ENCODE results near the gene CFAP100. TPM values are rescaled to one million over a fixed set of nuclear protein-coding genes. Genes with fewer than 3 reads are reported as not detected.

Gene CFAP100
- total and polyA plus RNA-seq, 9 of the 15 experiments (the other 6 are each of a cell fraction or from before 2014, with no cell fraction given), result not detected

- H3K27ac ChIP-seq (ENCODE audit: extremely low read depth, low read depth, low read length), result no peak overlapping the region
- POLR2A ChIA-PET, result interaction anchor here (0.7 kb wide), 1 partner anchor 9 kb away, joined by 3 read pairs; no protein-coding TSS in a partner anchor
- DNase-seq (ENCODE audit: extremely low read depth in 1 of 4, low spot score in 3 of 4) (no peak), ATAC-seq (no peak), FAIRE-seq (no peak)
- no peaks in the 10 kb centered on the region for H3K9me1 ChIP-seq (ENCODE audit: control insufficient read depth, insufficient read depth, low read length)
- no peak overlapping the region for H3K4me3 ChIP-seq
- intact Hi-C loops (cut with micrococcal nuclease), result no loop called here
- BruUV-seq (replicated peaks), result no TSS peak
- H2AFZ ChIP-seq (ENCODE audit: low read depth, low read length), result no peak overlapping the region
- no peaks in the 10 kb centered on the region for H3K79me2 ChIP-seq (ENCODE audit: control insufficient read depth, insufficient read depth, low read length)
- no peaks in the 10 kb centered on the region for H4K20me1 ChIP-seq (replicated peaks; ENCODE audit: control insufficient read depth, insufficient read depth, low read length)
- no peak overlapping the region for H3K4me2 ChIP-seq (ENCODE audit: insufficient read depth, low read length)
- no peaks in the 10 kb centered on the region for H3K9me3 ChIP-seq (replicated peaks; ENCODE audit: control insufficient read depth, insufficient read depth, low read depth, low read length)
- no peaks in the 10 kb centered on the region for H3K4me1 ChIP-seq (replicated peaks in 1 of 2; ENCODE audit: control insufficient read depth in 2 of 2, insufficient read depth in 2 of 2, low read length in 2 of 2)
- CTCF ChIA-PET (ENCODE audit: low intra/inter-chr PET ratio), result no interaction called here
- in situ Hi-C loops (cut with MboI), result no loop called here
- 5% methylated on average over 5 of the region's 5 CpGs for WGBS (ENCODE audit: insufficient coverage, low coverage, missing lambda C conversion rate)
- H3K36me3 ChIP-seq (ENCODE audit: control insufficient read depth, insufficient read depth, low read length), result no peaks in the 10 kb centered on the region
- H3K27me3 ChIP-seq (ENCODE audit: control insufficient read depth in 2 of 2, insufficient read depth in 2 of 2, low read length in 2 of 2), result peaks cover 2 to 32% of the 10 kb centered on the region in 2 experiments; a peak in 4 of 5 replicates
- H3K9ac ChIP-seq (ENCODE audit: insufficient read depth in 1 of 2, low read depth in 2 of 2, low read length in 2 of 2), result no peak overlapping the region
- TF ChIP-seq ZBTB7A (IDR thresholded peaks at IDR 0.05; ENCODE audit: borderline replicate concordance, control insufficient read depth, low read depth, low read length) (no peak), CEBPG (CRISPR knock-in tag; IDR thresholded peaks at IDR 0.05) (no peak), CEBPG (tag; conservative IDR thresholded peaks at IDR 0.05 in 1 of 2, IDR thresholded peaks at IDR 0.05 in 1 of 2) (no peak), E2F5 (CRISPR knock-in tag; IDR thresholded peaks at IDR 0.05) (no peak), ZNF165 (CRISPR knock-in tag; IDR thresholded peaks at IDR 0.05; ENCODE audit: borderline replicate concordance) (no peak), MAX (CRISPR knock-in tag; IDR thresholded peaks at IDR 0.05) (no peak), SRSF9 (IDR thresholded peaks at IDR 0.05; ENCODE audit: borderline replicate concordance, low read depth, low read length) (no peak), ZNF324 (CRISPR knock-in tag; IDR thresholded peaks at IDR 0.05) (no peak), FOXM1 (IDR thresholded peaks at IDR 0.05; ENCODE audit: low read depth) (no peak), FOXM1 (CRISPR knock-in tag; IDR thresholded peaks at IDR 0.05; ENCODE audit: low read depth) (no peak), DNMT1 (IDR thresholded peaks at IDR 0.05) (no peak), LCOR (CRISPR knock-in tag; IDR thresholded peaks at IDR 0.05) (no peak)
- TF ChIP-seq, protein P1, sequence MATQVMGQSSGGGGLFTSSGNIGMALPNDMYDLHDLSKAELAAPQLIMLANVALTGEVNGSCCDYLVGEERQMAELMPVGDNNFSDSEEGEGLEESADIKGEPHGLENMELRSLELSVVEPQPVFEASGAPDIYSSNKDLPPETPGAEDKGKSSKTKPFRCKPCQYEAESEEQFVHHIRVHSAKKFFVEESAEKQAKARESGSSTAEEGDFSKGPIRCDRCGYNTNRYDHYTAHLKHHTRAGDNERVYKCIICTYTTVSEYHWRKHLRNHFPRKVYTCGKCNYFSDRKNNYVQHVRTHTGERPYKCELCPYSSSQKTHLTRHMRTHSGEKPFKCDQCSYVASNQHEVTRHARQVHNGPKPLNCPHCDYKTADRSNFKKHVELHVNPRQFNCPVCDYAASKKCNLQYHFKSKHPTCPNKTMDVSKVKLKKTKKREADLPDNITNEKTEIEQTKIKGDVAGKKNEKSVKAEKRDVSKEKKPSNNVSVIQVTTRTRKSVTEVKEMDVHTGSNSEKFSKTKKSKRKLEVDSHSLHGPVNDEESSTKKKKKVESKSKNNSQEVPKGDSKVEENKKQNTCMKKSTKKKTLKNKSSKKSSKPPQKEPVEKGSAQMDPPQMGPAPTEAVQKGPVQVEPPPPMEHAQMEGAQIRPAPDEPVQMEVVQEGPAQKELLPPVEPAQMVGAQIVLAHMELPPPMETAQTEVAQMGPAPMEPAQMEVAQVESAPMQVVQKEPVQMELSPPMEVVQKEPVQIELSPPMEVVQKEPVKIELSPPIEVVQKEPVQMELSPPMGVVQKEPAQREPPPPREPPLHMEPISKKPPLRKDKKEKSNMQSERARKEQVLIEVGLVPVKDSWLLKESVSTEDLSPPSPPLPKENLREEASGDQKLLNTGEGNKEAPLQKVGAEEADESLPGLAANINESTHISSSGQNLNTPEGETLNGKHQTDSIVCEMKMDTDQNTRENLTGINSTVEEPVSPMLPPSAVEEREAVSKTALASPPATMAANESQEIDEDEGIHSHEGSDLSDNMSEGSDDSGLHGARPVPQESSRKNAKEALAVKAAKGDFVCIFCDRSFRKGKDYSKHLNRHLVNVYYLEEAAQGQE (IDR thresholded peaks at IDR 0.05; ENCODE audit: borderline replicate concordance), result no peak
- TF ChIP-seq, protein P1 (CRISPR knock-in tag; IDR thresholded peaks at IDR 0.05; ENCODE audit: low read depth), result no peak
These were observed 12.8 kb downstream of the CFAP100 start for GRCh38 chr3:126407412-126408044.

Measured in K562 (cell line).